HG03520 (cell line): ENCODE measurements around the gene TMPRSS11B.
"Not testable (repeated sequence)": the region's sequence is repeated elsewhere in the genome, so short reads cannot be mapped to it uniquely, and the experiment has no call there.

ENCODE experiments used
- ATAC-seq: cut with Tn5 transposase; IDR thresholded peaks from one replicate; pipeline ENCODE4 v1.9.1; 2021; ENCODE audit warnings: mild to moderate bottlenecking, moderate library complexity; ENCODE audit not compliant: unreplicated experiment

TMPRSS11B gene

DNA sequence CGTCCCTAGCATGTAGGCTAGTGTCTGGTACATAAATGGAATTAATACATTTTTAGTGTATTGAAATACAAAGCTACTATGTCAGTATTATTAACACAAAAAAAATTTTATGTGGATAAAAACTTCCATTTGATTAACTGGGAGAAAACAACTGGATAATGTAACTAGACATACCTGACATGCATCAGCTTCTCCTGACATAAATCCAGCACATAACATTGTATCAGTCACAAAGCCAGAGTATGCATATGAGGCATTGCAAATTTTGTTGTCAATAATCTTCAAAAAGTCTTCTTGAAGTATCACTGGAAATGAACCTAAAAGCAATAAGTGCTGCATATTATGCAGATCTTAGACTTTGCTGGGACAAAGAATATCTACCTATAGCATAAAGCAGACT lies 16.9 kb downstream of the TMPRSS11B start:
- no peak for ATAC-seq

DNA sequence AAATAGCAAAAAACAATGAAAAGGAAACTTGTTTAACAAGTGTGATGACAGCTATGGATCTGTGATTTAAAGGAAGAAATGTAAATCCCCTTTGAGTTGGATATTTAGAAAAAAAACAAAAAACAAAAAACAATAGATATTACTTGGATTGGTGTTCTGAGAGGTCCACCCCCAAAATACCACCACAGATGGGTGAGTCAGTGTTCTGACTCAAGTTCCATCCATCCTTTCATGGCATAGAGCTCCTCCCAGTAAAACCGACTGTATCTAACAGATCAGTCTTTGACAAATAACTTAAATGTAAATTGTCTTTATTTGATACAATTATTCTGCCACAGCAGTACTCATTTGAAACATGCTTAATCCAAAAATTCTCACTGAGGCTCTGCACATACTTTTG lies 27.4 kb downstream of the TMPRSS11B start:
- no peak for ATAC-seq

DNA sequence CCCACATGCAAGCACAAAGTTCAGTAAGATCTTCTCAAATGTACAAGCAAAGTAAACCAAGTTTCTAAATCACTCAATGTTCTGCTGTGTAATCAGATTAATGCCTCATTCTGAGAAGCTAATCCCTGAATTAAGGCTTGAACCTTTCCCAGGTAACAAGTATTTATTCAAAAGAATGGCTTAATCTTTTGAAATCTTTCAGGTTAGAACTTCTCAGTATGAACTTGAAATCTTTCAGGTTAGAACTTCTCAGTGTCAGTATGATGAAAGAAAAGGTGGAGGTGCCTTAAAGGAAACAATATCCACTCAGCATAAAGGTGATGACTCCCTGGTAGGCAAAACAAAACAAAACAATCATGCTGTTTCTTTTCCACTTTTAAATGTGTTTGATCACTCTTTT lies 29.0 kb downstream of the TMPRSS11B start:
- ATAC-seq, result no peak

DNA sequence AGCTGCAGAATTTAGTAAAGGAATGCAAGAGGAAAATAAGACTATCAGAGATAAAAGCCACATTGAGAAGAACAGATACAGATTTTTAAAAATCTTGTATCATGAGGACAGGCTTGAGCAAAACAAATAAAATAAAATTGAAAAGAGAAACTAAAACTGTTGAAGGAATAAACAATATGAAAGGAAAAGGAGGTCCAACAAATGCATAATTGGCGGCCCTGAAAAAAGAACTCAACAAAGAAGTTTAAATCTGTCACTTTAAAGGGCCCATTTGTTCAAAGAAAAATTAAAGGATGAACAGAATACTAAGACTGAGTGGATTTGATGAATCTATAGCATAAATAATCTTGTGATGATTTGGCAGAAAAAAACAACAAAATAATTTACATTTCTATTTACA lies 36.5 kb downstream of the TMPRSS11B start:
- no peak for ATAC-seq

DNA sequence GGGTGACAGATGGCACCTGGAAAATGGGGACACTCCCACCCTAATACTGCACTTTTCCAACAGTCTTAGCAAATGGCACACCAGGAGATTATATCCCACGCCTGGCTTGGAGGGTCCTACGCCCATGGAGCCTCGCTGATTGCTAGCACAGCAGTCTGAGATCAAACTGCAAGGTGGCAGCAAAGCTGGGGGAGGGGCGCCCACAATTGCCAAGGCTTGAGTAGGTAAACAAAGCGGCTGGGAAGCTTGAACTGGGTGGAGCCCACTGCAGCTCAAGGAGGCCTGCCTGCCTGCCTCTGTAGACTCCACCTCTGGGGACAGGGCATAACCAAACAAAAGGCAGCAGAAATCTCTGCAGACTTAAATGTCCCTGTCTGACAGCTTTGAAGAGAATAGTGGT lies 51.2 kb downstream of the TMPRSS11B start:
- not testable (repeated sequence) for ATAC-seq

DNA sequence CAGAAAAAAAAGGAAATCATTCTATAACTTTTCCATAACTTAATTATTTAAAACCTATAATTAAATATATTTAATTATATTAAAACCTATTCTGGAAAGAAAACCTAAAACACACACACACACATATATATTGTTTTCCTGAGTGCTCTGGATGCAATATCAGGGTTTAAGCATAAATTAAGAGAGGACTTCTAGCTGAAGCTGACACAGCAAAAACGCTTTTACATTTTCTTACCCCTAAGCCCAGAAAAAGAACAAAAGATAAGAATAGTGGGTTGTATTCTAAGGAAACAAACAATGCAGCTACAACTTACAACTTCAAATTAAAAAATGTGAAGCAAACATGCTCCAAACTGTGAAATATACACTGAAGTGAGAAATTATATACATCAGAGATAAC lies 52.3 kb downstream of the TMPRSS11B start:
- ATAC-seq, result no peak

DNA sequence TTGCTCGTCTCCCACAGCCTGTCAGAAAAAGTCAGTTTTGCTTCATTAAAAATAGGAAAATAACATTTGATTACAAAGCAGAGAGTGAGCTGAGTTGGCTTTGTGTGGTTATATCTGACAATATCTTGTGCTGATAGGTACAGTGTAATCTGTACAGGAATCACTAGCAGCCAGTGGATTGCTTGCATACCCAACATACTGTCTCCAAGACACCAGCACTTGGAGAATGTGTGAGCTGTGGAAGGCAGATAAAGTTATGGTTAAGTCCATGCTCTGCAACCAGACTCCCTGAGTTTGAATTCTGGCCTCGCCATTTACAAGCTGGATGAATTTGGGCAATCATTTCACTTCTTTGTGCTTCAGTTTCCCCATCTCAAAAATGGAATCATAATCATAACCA lies 58.3 kb downstream of the TMPRSS11B start:
- ATAC-seq, result no peak

DNA sequence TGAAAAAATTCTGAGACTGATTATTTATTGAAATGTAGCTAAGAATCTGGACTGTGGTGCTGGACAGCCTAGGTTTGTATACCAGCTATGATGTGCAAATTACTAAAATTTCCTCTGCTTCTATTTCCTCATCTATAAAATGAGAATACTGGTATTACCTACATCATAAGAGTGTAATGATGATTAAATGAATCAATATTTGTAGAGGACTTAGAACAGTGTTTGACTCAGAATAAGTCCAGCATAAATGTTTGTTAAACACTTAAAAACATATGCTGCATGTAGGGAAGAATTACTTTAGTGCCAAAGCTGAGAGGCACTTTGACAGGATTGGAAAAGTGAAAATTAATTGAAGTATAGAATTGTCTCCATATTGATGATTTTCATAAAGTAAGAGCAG lies 60.6 kb downstream of the TMPRSS11B start:
- no peak for ATAC-seq

DNA sequence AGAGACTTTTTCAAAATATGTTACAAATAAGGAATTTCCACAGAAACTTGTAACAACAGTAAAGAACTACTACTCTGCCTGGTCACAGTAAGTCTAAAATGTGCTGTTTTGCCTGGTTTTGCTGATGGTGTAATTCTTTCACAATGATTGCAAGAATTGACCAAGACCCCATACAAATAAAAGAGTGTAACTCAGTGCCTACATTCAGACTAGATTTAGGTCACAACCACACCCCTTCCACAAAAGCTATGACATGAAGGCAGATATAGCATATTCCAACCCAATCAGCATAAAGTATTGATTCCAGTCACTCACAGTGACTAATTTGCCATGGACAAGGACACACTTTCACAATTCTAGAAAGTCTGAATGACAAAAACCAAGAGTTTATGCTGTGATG lies 62.1 kb downstream of the TMPRSS11B start:
- no peak for ATAC-seq

DNA sequence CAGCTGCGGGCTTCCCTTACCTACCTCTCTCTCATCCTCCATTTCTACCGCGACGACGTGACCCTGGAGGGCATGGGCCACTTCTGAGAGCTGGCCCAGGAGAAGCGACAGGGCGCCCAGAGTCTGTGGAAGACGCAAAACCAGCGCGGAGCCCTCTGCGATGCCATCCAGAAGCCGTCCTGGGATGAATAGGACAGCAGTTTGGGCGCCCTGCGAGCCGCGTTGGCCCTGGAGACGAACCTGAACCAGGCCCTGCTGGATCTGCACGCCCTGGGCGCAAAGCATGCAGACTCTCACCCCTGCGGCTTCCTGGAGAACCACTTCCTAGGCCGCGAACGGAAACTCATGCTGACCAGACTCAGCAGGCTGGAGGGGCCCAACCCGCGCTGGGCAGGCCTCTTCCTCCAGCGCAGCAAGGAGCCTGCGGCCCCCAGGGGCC lies 63.1 kb downstream of the TMPRSS11B start:
- no peak for ATAC-seq

DNA sequence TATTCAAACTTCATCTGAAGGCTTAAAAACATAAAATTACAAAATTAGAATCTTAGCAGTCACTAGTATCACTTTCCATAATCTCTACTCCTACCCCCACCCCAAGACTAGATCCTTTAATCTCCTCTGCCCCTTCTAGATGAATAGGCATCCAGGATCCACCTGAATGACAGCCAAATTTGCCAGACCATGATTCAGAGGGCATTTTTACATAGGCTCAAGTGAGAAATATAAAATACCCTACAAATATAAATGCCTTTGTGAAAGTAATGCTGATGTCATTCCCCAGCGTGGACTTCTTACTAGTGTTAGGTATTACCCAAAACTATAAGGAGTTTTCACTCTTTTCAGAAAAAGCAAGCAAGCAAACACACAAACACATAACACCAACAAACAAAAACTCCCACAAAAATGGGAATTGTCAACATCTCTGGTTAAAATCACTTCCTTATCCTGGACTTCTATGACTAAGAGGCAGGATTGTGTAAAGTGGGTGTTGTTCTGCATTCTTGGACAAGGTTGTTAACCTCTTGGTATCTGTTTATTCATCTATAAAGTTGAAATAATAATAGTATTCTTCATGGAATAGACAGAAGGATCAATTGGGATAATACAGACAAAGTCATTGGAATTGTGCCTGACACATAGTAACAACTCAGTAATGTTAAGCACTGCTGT lies 64.5 kb downstream of the TMPRSS11B start:
- ATAC-seq, result no peak

DNA sequence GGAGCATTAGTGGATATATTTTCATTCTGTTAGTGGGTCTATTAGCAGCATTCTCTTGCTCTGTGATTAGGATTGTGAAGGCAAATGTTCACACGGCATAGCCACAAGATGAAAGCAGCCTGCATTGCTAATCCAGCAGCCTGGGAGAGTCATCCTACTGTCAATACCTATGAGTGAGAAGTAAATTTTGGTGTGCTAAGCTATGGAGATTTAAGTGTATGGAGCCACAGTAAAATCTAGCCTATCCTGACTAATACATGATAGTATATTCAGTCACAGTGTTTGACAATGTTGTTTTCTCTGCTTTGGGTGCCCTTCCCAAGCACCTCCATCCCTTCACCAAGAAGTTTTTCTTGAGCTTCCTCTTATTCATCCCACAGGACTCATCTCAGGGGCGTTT lies 68.6 kb downstream of the TMPRSS11B start:
- ATAC-seq, result no peak
